Prostate gland (tissue), 2 donors: ENCODE measurements around the gene LBX2.

Experiments used
- CTCF ChIP-seq, 4 experiments: fragments of 200-600 bp in 2 of 4; fragments of 450-650 bp in 2 of 4; sonication (generic) in 2 of 4; IDR thresholded peaks; 1 replicate in 3 of 4; 2 replicates in 1 of 4; pipeline ENCODE4 v1.5.1; 2016 to 2019; ENCODE audit warnings: antibody characterized with exemption in 4 of 4, mild to moderate bottlenecking in 2 of 4, moderate library complexity in 2 of 4
- POLR2A ChIP-seq: fragments of 450-650 bp; IDR thresholded peaks from one replicate; pipeline ENCODE4 v1.6.1; 2016; ENCODE audit warnings: antibody characterized with exemption, mild to moderate bottlenecking

GRCh38 chr2:74540291-74540690 lies 40.9 kb upstream of the LBX2 start:
- no peak for TF ChIP-seq CTCF (IDR thresholded peaks at IDR 0.05)
- TF ChIP-seq POLR2A = no peak
